ENCODE measurements around the gene PIANP.

DNA sequence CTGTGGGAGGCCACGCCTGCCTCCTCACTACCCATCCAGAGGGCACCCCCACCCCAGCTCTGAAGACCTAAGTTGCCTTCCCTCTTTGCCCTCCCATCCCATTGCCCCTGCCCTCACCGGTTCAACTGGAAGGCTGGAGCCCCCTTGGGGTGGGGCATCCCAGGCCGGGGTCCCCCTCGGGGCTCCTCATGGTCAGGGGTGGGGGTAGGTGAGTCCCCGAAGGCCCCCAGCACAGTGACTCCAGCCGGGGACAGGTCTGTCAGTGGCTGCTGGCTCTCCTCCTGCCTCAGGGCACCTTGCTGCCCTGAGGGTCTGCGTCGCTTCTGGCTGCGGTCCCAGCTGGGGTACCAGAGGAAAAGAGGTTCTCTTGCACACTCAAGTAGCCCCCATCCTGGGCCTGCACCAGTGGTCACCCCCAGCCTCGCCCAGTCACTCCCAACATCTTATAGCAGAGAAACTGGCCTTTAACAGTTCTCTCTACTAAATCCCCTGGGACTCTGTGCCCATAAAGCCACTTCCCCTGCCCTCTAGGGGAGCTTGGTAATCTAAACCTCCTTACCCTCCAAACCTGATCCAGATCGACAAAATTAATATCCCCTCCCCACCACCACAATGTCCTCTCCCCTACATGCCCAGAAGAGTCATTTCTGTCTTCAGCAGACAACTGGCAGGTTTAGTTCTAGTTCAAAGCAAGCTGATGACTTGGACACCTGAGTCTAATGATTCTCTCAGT is 5.1 kb downstream of the PIANP start:
- TF ChIP-seq, protein P1, sequence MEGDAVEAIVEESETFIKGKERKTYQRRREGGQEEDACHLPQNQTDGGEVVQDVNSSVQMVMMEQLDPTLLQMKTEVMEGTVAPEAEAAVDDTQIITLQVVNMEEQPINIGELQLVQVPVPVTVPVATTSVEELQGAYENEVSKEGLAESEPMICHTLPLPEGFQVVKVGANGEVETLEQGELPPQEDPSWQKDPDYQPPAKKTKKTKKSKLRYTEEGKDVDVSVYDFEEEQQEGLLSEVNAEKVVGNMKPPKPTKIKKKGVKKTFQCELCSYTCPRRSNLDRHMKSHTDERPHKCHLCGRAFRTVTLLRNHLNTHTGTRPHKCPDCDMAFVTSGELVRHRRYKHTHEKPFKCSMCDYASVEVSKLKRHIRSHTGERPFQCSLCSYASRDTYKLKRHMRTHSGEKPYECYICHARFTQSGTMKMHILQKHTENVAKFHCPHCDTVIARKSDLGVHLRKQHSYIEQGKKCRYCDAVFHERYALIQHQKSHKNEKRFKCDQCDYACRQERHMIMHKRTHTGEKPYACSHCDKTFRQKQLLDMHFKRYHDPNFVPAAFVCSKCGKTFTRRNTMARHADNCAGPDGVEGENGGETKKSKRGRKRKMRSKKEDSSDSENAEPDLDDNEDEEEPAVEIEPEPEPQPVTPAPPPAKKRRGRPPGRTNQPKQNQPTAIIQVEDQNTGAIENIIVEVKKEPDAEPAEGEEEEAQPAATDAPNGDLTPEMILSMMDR (IDR thresholded peaks at IDR 0.05): no peak
- TF ChIP-seq POLR2AphosphoS5 (IDR thresholded peaks at IDR 0.05): no peak
- no peak for TF ChIP-seq POLR2A (IDR thresholded peaks at IDR 0.05; ENCODE audit: low read depth)
